HepG2 (cell line): Measurements from ENCODE around the gene B4GALT5. TPM values are rescaled to one million over a fixed set of nuclear protein-coding genes. Genes with fewer than 3 reads are reported as not detected.

Experiments
- ATF7-NPFF ChIP-seq: sonication (generic); formaldehyde crosslinking; IDR thresholded peaks from 2 replicates; pipeline ENCODE4 v1.8.1; 2023; ENCODE audit warnings: mild to moderate bottlenecking, low read depth, missing genetic modification reagents, moderate library complexity
- BATF2 ChIP-seq: sonication (generic); formaldehyde crosslinking; IDR thresholded peaks from 2 replicates; pipeline ENCODE4 v1.8.0; 2022; ENCODE audit warnings: mild to moderate bottlenecking, missing genetic modification reagents, moderate library complexity
- CBX1 ChIP-seq: IDR thresholded peaks from one replicate; pipeline ENCODE4 v1.6.1; 2016; ENCODE audit warnings: antibody characterized with exemption, low read depth
- CSRNP1 ChIP-seq: sonication (generic); formaldehyde crosslinking; IDR thresholded peaks from 2 replicates; pipeline ENCODE4 v1.8.1; 2023; ENCODE audit warnings: mild to moderate bottlenecking, missing genetic modification reagents
- DR1 ChIP-seq: sonication (generic); formaldehyde crosslinking; IDR thresholded peaks from 2 replicates; pipeline ENCODE4 v1.8.0; 2021; ENCODE audit warnings: mild to moderate bottlenecking, missing genetic modification reagents, inconsistent platforms
- NFIC ChIP-seq: IDR thresholded peaks from 2 replicates; pipeline ENCODE4 v1.6.1; 2012; ENCODE audit warnings: mild to moderate bottlenecking, low read length, inconsistent platforms
- PAX8 ChIP-seq: sonication (generic); formaldehyde crosslinking; IDR thresholded peaks from 2 replicates; pipeline ENCODE4 v1.8.0; 2022; ENCODE audit warnings: mild to moderate bottlenecking, missing genetic modification reagents, borderline replicate concordance
- PBX3 ChIP-seq: sonication (generic); formaldehyde crosslinking; IDR thresholded peaks from 2 replicates; pipeline ENCODE4 v1.8.1; 2023; ENCODE audit warnings: missing genetic modification reagents, inconsistent platforms, borderline replicate concordance
- TEAD2 ChIP-seq: sonication (generic); formaldehyde crosslinking; IDR thresholded peaks from 2 replicates; pipeline ENCODE4 v1.9.0; 2021; ENCODE audit warnings: missing genetic modification reagents
- ZBTB33 ChIP-seq: sonication (generic); formaldehyde crosslinking; IDR thresholded peaks from 2 replicates; pipeline ENCODE4 v1.4.0; 2020; ENCODE audit warnings: missing genetic modification reagents
- ZNF501 ChIP-seq: sonication (generic); formaldehyde crosslinking; IDR thresholded peaks from 2 replicates; pipeline ENCODE4 v1.5.1; 2020; ENCODE audit warnings: mild to moderate bottlenecking, moderate library complexity, missing genetic modification reagents
- ZNF614 ChIP-seq: IDR thresholded peaks from 2 replicates; pipeline ENCODE4 v1.6.1; 2018; ENCODE audit warnings: missing biosample characterization, missing genetic modification reagents, inconsistent platforms, borderline replicate concordance
- ZSCAN5A ChIP-seq: sonication (generic); formaldehyde crosslinking; IDR thresholded peaks from 2 replicates; pipeline ENCODE4 v1.8.0; 2022; ENCODE audit warnings: mild to moderate bottlenecking, missing genetic modification reagents, borderline replicate concordance
- polyA plus RNA-seq, 8 experiments: library from polyadenylated mRNA; depleted of rRNA in 3 of 8; stranded (reverse) in 7 of 8; unstranded in 1 of 8; fragments of >200 nt; fragmentation: Illumina TruSeq in 4 of 8; extraction: Trizol in 4 of 8; gene quantifications; 2 replicates each; pipeline versions ENCODE4 v1.2.1 to v1.2.3, GENCODE V29; 2011 to 2016; ENCODE audit warnings: low read depth in 4 of 8, missing spikeins in 1 of 8, mixed read lengths in 1 of 8; ENCODE audit not compliant: insufficient read depth in 1 of 8
- total RNA-seq, 5 experiments: library from RNA; depleted of rRNA; stranded (reverse); fragments of >200 nt; fragmentation: Illumina TruSeq; extraction: Trizol; gene quantifications; 2 replicates each; pipeline ENCODE4 v1.2.3, GENCODE V29; 2016; ENCODE audit warnings: low read depth in 1 of 5
- TF ChIP-seq, protein P1 (sequence below): sonication (generic); formaldehyde crosslinking; IDR thresholded peaks from 2 replicates; pipeline ENCODE4 v1.4.0; 2020; ENCODE audit warnings: missing genetic modification reagents
- TF ChIP-seq, protein P2 (sequence below): sonication (generic); formaldehyde crosslinking; conservative IDR thresholded peaks from 2 replicates; pipeline ENCODE4 v1.8.0; 2022; ENCODE audit warnings: missing genetic modification reagents
- TF ChIP-seq, protein P3 (sequence below): sonication (generic); formaldehyde crosslinking; IDR thresholded peaks from 2 replicates; pipeline ENCODE4 v1.5.0; 2020; ENCODE audit warnings: mild to moderate bottlenecking, low read depth, missing genetic modification reagents, borderline replicate concordance

Gene B4GALT5
- total and polyA plus RNA-seq, 2 of the 13 experiments (the other 11 are each of a cell fraction or from before 2014, with no cell fraction given): 27.3 to 30.9 TPM

DNA sequence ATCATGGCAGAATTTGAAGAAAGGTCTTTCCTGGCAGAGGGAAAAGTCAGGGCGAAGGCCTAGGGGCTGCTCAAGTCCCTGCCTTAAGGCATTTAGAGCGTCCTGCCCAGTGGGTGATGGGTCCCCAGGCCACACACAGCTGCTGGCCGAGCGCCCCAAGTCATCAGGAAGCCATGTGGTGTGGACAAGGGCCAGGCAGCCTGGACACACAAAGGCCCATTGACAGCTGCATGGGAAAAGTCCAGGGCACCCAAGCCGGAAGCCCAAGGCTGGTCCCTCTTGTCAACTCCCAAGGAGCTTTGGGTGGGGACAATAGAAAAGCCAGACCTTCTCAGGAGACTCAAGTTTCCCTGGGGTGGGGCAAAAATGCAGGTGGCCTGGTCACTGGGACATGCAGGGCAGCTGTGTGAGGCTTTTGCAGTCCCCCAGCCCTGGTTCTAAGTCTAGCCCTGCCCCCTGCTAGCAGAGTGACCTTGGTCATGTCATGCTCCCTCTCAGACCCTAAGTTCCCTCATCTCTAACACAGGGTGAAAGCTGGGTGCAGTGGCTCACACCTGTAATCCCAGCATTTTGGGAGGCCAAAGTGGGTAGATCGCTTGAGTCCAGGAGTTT lies 101.4 kb downstream of the B4GALT5 start (continued):
- TF ChIP-seq, protein P1, sequence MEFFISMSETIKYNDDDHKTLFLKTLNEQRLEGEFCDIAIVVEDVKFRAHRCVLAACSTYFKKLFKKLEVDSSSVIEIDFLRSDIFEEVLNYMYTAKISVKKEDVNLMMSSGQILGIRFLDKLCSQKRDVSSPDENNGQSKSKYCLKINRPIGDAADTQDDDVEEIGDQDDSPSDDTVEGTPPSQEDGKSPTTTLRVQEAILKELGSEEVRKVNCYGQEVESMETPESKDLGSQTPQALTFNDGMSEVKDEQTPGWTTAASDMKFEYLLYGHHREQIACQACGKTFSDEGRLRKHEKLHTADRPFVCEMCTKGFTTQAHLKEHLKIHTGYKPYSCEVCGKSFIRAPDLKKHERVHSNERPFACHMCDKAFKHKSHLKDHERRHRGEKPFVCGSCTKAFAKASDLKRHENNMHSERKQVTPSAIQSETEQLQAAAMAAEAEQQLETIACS (CRISPR knock-in tag): no peak; the same call in 1 of the 2 replicates
- no peak for TF ChIP-seq ZBTB33 (CRISPR knock-in tag)
- no peak for TF ChIP-seq ATF7-NPFF
- TF ChIP-seq PBX3: no peak
- TF ChIP-seq PAX8: no peak
- TF ChIP-seq, protein P2, sequence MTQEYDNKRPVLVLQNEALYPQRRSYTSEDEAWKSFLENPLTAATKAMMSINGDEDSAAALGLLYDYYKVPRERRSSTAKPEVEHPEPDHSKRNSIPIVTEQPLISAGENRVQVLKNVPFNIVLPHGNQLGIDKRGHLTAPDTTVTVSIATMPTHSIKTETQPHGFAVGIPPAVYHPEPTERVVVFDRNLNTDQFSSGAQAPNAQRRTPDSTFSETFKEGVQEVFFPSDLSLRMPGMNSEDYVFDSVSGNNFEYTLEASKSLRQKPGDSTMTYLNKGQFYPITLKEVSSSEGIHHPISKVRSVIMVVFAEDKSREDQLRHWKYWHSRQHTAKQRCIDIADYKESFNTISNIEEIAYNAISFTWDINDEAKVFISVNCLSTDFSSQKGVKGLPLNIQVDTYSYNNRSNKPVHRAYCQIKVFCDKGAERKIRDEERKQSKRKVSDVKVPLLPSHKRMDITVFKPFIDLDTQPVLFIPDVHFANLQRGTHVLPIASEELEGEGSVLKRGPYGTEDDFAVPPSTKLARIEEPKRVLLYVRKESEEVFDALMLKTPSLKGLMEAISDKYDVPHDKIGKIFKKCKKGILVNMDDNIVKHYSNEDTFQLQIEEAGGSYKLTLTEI (CRISPR knock-in tag): no peak
- peak; percentile 100; the same call in 1 of the 2 replicates for TF ChIP-seq ZSCAN5A (CRISPR knock-in tag)
- TF ChIP-seq NFIC: no peak
- no peak for TF ChIP-seq CBX1
- TF ChIP-seq, protein P3, sequence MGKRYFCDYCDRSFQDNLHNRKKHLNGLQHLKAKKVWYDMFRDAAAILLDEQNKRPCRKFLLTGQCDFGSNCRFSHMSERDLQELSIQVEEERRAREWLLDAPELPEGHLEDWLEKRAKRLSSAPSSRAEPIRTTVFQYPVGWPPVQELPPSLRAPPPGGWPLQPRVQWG (CRISPR knock-in tag): no peak
- TF ChIP-seq ZNF501: no peak
- no peak for TF ChIP-seq BATF2 (CRISPR knock-in tag)
- TF ChIP-seq CSRNP1: no peak
- no peak for TF ChIP-seq ZNF614
- TF ChIP-seq TEAD2: no peak
- no peak for TF ChIP-seq DR1 (CRISPR knock-in tag)
